Muscle layer of duodenum (tissue), 2 donors: Measurements from ENCODE around the gene MALRD1.

Experiments used
- H3K27ac ChIP-seq: one replicate; pipeline ENCODE4 v1.7.0; 2013; ENCODE audit warnings: mild to moderate bottlenecking, low read length
- H3K27me3 ChIP-seq: one replicate; pipeline ENCODE4 v1.7.0; 2013; ENCODE audit warnings: low read depth, mild to moderate bottlenecking, control low read depth, low read length
- H3K36me3 ChIP-seq, 2 donors: one replicate each; pipeline ENCODE4 v1.7.0; 2013; ENCODE audit warnings: low read length in 2 of 2, control low read depth in 1 of 2, mild to moderate bottlenecking in 1 of 2; ENCODE audit not compliant: insufficient read depth in 2 of 2, control insufficient read depth in 1 of 2
- H3K4me1 ChIP-seq, 2 donors: one replicate each; pipeline ENCODE4 v1.7.0; 2013; ENCODE audit warnings: low read length in 2 of 2, mild to moderate bottlenecking in 2 of 2, control low read depth in 1 of 2, moderate library complexity in 1 of 2; ENCODE audit not compliant: insufficient read depth in 2 of 2, control insufficient read depth in 1 of 2
- H3K4me3 ChIP-seq, 2 donors: one replicate each; pipeline ENCODE4 v1.7.0; 2013; ENCODE audit warnings: low read length in 2 of 2, low read depth in 1 of 2, mild to moderate bottlenecking in 1 of 2
- H3K9me3 ChIP-seq, 2 donors: one replicate each; pipeline ENCODE4 v1.7.0; 2013; ENCODE audit warnings: low read length in 2 of 2, control low read depth in 1 of 2, mild to moderate bottlenecking in 1 of 2; ENCODE audit not compliant: control insufficient read depth in 1 of 2
- donor health status: healthy.

MALRD1 gene

GRCh38 chr10:19111501-19112267 is 63.1 kb downstream of the MALRD1 start:
- no peaks in the 10 kb centered on the region for H3K4me1 ChIP-seq
- H3K36me3 ChIP-seq, result no peaks in the 10 kb centered on the region
- H3K27me3 ChIP-seq, result no peaks in the 10 kb centered on the region
- no peak overlapping the region for H3K27ac ChIP-seq
- H3K4me3 ChIP-seq, result no peak overlapping the region
- peaks cover 7 to 17% of the 10 kb centered on the region in 2 donors for H3K9me3 ChIP-seq

DNA sequence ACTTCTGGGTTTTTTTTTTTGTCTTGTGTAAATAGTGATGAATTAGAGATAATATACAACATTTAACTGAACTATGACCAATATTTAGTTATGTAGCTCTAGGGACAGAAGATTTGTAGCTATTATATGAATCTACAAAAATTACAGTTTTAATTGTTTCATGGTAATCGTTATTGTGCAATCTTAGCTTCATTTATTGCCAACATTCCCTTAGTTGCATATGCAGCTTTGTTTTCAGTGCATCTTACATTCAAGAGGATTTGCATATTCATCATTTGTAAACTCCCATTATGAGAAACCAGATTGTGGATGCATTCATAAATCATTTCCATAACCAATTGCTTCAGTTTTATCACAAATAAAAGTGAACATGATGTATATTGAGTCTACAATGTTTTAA is 68.8 kb downstream of the MALRD1 start:
- Histone ChIP-seq H3K27ac (no peak overlapping the region), H3K36me3 (no peaks in the 10 kb centered on the region), H3K4me1 (no peaks in the 10 kb centered on the region), H3K9me3 (no peaks in the 10 kb centered on the region), H3K27me3 (no peaks in the 10 kb centered on the region), H3K4me3 (no peak overlapping the region)

DNA sequence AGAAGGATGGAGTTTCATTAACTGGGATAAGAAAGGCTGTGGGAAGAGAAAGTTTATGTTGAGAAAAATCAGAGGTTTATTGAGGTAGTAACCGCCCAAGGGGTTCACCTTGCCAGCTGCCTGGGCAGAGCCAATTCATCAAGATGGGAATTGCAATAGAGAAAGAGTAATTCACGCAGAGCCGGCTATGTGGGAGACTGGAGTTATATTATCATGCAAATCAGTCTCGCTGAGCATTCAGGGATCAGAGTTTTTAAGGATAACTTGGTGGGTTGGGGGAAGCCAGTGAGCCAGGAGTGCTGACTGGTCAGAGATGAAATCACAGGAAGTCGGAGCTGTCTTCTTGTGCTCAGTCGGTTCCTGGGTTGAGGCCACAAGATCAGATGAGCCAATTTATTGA is 70.6 kb downstream of the MALRD1 start:
- H3K36me3 ChIP-seq, result no peaks in the 10 kb centered on the region
- H3K4me3 ChIP-seq, result no peak overlapping the region
- no peaks in the 10 kb centered on the region for H3K4me1 ChIP-seq
- no peaks in the 10 kb centered on the region for H3K9me3 ChIP-seq
- H3K27me3 ChIP-seq, result no peaks in the 10 kb centered on the region
- H3K27ac ChIP-seq, result no peak overlapping the region

DNA sequence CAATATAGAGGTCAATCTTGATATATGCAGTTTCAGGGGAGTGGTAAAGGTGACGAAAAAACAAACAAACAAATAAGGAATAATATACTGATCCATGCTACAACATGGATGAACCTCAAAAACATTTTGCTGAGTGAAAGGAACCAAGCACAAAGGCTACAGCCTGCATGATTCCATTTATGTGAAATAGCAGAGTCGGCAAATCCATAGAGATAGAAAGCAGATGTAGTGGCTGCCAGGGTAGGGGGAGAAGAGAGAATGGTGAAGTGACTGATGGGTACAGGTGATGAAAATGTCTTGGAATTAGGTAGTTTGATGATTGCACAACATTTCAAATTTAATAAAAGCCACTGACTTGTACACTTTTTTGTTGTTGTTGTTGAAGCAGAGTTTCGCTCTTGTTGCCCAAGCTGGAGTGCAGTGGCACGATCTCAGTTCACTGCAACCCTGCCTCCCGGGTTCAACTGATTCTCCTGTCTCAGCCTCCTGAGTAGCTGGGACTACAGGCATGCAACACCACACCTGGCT is 71.8 kb downstream of the MALRD1 start:
- H3K4me1 ChIP-seq, result no peaks in the 10 kb centered on the region
- H3K36me3 ChIP-seq, result no peaks in the 10 kb centered on the region
- no peak overlapping the region for H3K27ac ChIP-seq
- no peaks in the 10 kb centered on the region for H3K27me3 ChIP-seq
- H3K9me3 ChIP-seq, result no peaks in the 10 kb centered on the region
- H3K4me3 ChIP-seq, result no peak overlapping the region

GRCh38 chr10:19133992-19134391 is 85.4 kb downstream of the MALRD1 start:
- H3K4me3 ChIP-seq, result no peak overlapping the region
- no peaks in the 10 kb centered on the region for H3K4me1 ChIP-seq
- H3K27me3 ChIP-seq, result no peaks in the 10 kb centered on the region
- no peaks in the 10 kb centered on the region for H3K9me3 ChIP-seq
- no peaks in the 10 kb centered on the region for H3K36me3 ChIP-seq
- no peak overlapping the region for H3K27ac ChIP-seq

GRCh38 chr10:19142967-19143366 is 94.4 kb downstream of the MALRD1 start:
- Histone ChIP-seq H3K36me3 (no peaks in the 10 kb centered on the region), H3K27me3 (no peaks in the 10 kb centered on the region), H3K27ac (no peak overlapping the region), H3K4me3 (no peak overlapping the region), H3K9me3 (no peaks in the 10 kb centered on the region), H3K4me1 (no peaks in the 10 kb centered on the region)

DNA sequence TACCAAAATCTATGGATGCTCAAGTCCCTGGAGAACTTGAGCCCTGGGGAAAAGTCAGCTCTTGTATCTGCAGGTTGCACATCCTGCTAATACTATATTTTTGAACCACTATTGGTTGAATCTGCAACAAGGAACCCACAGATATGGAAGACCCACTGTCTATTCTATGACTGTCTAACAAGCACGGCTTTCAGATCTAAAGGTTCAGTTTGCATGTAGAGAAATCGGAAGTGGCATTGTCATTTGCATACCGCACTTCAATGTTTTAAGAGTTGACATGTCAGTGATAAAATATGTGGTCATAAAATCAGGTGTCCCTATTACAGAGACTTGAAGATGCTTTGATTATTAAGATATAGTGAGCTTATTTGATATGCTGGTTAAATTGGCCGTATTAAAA is 95.6 kb downstream of the MALRD1 start:
- H3K27me3 ChIP-seq, result no peaks in the 10 kb centered on the region
- H3K27ac ChIP-seq, result no peak overlapping the region
- no peaks in the 10 kb centered on the region for H3K4me1 ChIP-seq
- H3K4me3 ChIP-seq, result no peak overlapping the region
- H3K36me3 ChIP-seq, result no peaks in the 10 kb centered on the region
- no peaks in the 10 kb centered on the region for H3K9me3 ChIP-seq

DNA sequence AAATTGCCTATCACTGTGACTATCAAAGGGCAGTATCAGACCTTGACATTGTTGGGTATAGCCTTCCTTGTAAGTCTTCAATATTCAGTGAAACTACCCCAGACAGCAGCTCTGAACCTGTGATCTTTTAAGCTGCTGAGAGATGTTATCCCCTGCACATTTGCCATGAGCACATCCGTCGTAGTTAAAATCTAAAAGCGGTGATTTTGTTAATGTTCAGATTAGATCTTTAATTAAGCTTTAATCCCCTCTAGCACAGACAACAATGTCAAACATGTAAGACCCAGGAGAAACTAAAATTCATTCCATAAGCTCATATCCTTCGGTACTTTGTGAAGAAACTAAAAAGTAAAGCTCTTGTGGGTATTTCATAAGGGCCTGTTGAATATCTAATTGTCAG is 105.8 kb downstream of the MALRD1 start:
- H3K36me3 ChIP-seq, result no peaks in the 10 kb centered on the region
- no peak overlapping the region for H3K27ac ChIP-seq
- no peaks in the 10 kb centered on the region for H3K27me3 ChIP-seq
- no peaks in the 10 kb centered on the region for H3K4me1 ChIP-seq
- no peaks in the 10 kb centered on the region for H3K9me3 ChIP-seq
- H3K4me3 ChIP-seq, result no peak overlapping the region

- H3K36me3 ChIP-seq, result no peaks in the 10 kb centered on the region
- no peaks in the 10 kb centered on the region for H3K9me3 ChIP-seq
- no peak overlapping the region for H3K27ac ChIP-seq
- H3K4me3 ChIP-seq, result no peak overlapping the region
- no peaks in the 10 kb centered on the region for H3K27me3 ChIP-seq
- H3K4me1 ChIP-seq, result no peaks in the 10 kb centered on the region
These were observed 109.8 kb downstream of the MALRD1 start for GRCh38 chr10:19158358-19158757.

DNA sequence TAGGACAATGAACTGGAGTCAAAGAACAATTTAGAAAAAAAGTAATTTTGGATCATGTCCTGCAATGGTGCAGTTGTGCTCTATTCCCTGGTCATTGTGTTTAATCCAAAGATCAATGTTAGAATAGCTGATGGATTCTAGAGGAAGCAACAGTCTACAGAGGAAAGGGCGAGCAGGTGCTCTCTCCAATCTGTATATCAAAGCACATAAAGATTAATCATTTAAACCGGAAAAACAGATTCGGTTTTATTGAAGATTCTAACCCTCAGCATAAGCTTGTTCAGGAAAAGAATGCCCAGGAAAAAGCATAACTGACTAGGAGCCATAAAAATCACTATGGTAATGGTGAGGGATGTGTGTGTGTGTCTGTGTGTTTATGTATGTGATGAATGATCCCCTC is 110.3 kb downstream of the MALRD1 start:
- Histone ChIP-seq H3K27ac (no peak overlapping the region), H3K4me3 (no peak overlapping the region), H3K9me3 (no peaks in the 10 kb centered on the region), H3K27me3 (no peaks in the 10 kb centered on the region), H3K4me1 (no peaks in the 10 kb centered on the region), H3K36me3 (no peaks in the 10 kb centered on the region)

GRCh38 chr10:19164461-19164860 is 115.9 kb downstream of the MALRD1 start:
- H3K27me3 ChIP-seq, result no peaks in the 10 kb centered on the region
- no peak overlapping the region for H3K4me3 ChIP-seq
- H3K9me3 ChIP-seq, result no peaks in the 10 kb centered on the region
- H3K27ac ChIP-seq, result no peak overlapping the region
- no peaks in the 10 kb centered on the region for H3K4me1 ChIP-seq
- H3K36me3 ChIP-seq, result no peaks in the 10 kb centered on the region

GRCh38 chr10:19168584-19168983 is 120.0 kb downstream of the MALRD1 start:
- Histone ChIP-seq H3K27ac (no peak overlapping the region), H3K9me3 (no peaks in the 10 kb centered on the region), H3K36me3 (no peaks in the 10 kb centered on the region), H3K4me1 (no peaks in the 10 kb centered on the region), H3K4me3 (no peak overlapping the region), H3K27me3 (no peaks in the 10 kb centered on the region)
